K562 treated with DMSO at 1 percent for 4 hours (cell line): ENCODE results near the gene WDFY4. TPM values are rescaled to one million over a fixed set of nuclear protein-coding genes. Genes with fewer than 3 reads are reported as not detected.

Source experiments
- total RNA-seq: library from RNA; unstranded; fragments of 300-600 nt; gene quantifications from 2 replicates; pipeline ENCODE4 v1.2.3, GENCODE V29; 2022; ENCODE audit not compliant: insufficient read depth

Gene WDFY4, protein sequence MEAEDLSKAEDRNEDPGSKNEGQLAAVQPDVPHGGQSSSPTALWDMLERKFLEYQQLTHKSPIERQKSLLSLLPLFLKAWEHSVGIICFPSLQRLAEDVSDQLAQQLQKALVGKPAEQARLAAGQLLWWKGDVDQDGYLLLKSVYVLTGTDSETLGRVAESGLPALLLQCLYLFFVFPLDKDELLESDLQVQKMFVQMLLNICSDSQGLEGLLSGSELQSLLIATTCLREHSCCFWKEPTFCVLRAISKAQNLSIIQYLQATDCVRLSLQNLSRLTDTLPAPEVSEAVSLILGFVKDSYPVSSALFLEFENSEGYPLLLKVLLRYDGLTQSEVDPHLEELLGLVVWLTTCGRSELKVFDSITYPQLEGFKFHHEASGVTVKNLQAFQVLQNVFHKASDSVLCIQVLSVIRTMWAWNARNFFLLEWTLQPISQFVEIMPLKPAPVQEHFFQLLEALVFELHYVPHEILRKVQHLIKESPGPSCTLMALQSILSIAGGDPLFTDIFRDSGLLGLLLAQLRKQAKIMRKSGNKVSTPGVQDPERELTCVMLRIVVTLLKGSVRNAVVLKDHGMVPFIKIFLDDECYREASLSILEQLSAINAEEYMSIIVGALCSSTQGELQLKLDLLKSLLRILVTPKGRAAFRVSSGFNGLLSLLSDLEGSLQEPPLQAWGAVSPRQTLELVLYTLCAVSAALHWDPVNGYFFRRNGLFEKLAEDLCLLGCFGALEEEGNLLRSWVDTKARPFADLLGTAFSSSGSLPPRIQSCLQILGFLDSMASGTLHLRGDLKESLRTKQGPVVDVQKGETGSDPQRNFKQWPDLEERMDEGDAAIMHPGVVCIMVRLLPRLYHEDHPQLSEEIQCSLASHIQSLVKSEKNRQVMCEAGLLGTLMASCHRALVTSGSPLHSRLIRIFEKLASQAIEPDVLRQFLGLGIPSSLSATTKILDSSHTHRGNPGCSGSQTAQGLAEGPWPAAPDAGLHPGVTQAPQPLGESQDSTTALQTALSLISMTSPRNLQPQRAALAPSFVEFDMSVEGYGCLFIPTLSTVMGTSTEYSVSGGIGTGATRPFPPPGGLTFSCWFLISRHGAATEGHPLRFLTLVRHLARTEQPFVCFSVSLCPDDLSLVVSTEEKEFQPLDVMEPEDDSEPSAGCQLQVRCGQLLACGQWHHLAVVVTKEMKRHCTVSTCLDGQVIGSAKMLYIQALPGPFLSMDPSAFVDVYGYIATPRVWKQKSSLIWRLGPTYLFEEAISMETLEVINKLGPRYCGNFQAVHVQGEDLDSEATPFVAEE (N-terminal part only)
- total RNA-seq, result not detected in 2 replicates

DNA sequence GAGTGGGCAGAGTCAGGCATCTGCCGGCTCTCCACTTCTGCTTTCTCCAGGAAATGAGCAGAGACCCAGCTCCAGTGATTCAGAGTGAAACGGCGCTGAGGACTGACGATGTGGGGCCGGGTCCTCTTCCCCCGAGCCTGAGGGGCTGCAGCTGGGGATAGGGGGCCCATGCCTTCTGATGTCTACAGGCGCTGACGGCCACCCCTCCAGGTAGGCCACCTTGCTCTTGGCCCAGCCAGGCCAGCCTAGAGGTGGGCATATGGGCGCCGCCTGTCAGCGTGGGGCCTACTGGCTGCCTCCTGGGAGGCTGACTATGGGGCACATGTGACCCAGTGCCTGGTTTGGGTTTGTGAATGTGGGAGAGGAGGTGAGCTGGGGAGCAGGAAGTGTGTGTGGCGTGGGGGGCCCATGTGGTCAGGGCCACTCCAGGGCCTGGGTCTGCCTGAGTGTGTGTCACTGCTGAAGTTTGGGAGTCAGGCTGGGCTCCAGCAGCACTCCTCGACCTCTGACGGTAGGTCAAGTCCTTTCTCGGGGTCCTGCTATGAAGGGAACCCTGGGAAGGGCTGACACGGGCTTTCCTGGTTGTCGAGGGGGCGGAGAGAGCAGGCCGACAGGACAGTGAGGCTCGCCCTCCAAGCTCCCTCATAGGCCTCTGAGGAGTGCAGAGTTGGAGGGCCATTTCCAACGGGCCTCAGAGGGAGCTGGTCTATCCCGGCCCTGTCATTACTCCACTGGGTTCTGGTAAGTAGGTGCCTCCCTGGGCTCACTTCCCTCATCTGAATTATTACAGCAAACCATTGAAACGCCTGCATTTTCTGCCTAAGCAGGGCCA, at the start of gene WDFY4:
Gene WDFY4 (plus strand): TSS at position 82 of the 832 bp plus-strand sequence. CDS start 24,860 bp downstream, outside the sequence.

DNA sequence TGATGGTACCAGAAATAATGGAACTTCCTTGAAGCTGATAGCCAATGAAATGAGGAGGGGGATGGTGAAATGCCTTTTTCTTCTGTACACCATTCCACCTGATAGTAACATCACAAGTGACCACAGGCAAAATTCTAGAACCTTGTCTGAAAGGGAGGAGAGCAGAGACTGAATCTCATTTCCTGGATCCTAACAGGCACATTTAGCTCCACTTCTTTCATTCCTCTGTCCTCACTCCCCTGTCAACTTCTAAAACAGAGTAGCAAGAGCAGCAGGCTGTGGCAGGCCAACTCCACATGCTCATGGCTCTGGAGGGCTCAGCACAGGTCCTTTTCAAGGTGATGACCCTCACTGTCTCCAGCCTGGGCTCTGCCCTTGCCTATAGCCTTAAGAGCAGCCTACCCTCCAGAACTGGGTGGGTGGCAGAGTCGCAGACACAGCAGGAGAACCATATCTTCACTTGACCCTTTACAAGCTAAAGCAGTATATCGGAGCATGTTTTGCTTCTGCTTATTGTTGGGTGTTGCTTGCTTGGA, 255.2 kb downstream of the WDFY4 start, which contains the start of gene LRRC18:
Gene LRRC18 (minus strand): TSS at position 51 of the 536 bp plus-strand sequence. CDS start 25,685 bp downstream, outside the sequence.

Other genes starting within 250 kb of the WDFY4 start
- gene ARHGAP22, start 79.8 kb upstream of the WDFY4 start, total RNA-seq, result 1.7 and 3.1 TPM in 2 replicates